ENCODE data around the gene PTPRU. TPM values are rescaled to one million over a fixed set of nuclear protein-coding genes. Genes with fewer than 3 reads are reported as not detected.

The PTPRU gene
- polyA plus RNA-seq, 1 of the 3 experiments (the other 2 are of a cell fraction): 3.5 TPM

- WGBS (ENCODE audit: low lambda C conversion rate): 92% methylated on average over 2 of the region's 4 CpGs
- H3K4me3 ChIP-seq (ENCODE audit: low read depth in 2 of 2, low read length in 1 of 2): no peak overlapping the region
- H3K36me3 ChIP-seq (replicated peaks in 1 of 2; ENCODE audit: control insufficient read depth in 1 of 2, insufficient read depth in 2 of 2, low read length in 1 of 2): peaks cover 0 to 3% of the 10 kb centered on the region in 2 experiments
- H3K27me3 ChIP-seq (ENCODE audit: insufficient read depth): no peaks in the 10 kb centered on the region
- H3K9me2 ChIP-seq: no peaks in the 10 kb centered on the region
- no peaks in the 10 kb centered on the region for H3K9me3 ChIP-seq
- no peak overlapping the region for H2AFZ ChIP-seq (ENCODE audit: low read depth)
- no peak for TF ChIP-seq PBX3 (IDR thresholded peaks at IDR 0.05)
- TF ChIP-seq NFIC (IDR thresholded peaks at IDR 0.05; ENCODE audit: borderline replicate concordance): no peak
- no peak for TF ChIP-seq POLR2AphosphoS5 (IDR thresholded peaks at IDR 0.05; ENCODE audit: low read depth, low read length)
- TF ChIP-seq FOXM1 (IDR thresholded peaks at IDR 0.05; ENCODE audit: low read depth): no peak
- no peak for TF ChIP-seq TEAD4 (IDR thresholded peaks at IDR 0.05; ENCODE audit: borderline replicate concordance, insufficient read depth)
- TF ChIP-seq EZH2phosphoT487 (IDR thresholded peaks at IDR 0.05; ENCODE audit: borderline replicate concordance, low read depth): no peak
- no peak for TF ChIP-seq YY1 (IDR thresholded peaks at IDR 0.05; ENCODE audit: low read depth)
- TF ChIP-seq RCOR1 (IDR thresholded peaks at IDR 0.05; ENCODE audit: low read length): no peak
- TF ChIP-seq RXRA (IDR thresholded peaks at IDR 0.05; ENCODE audit: borderline replicate concordance, low read depth): no peak
- no peak for TF ChIP-seq USF1 (IDR thresholded peaks at IDR 0.05; ENCODE audit: borderline replicate concordance, low read depth)
- no peak for TF ChIP-seq CHD2 (IDR thresholded peaks at IDR 0.05; ENCODE audit: low read length, partially characterized antibody)
- no peak for TF ChIP-seq MXI1 (IDR thresholded peaks at IDR 0.05; ENCODE audit: low read depth, low read length)
- TF ChIP-seq ZBTB33 (IDR thresholded peaks at IDR 0.05; ENCODE audit: borderline replicate concordance, low read depth): no peak
- no peaks in the 10 kb centered on the region for H3F3A ChIP-seq (replicated peaks; ENCODE audit: insufficient read depth)
- CTCF ChIA-PET: interaction anchor here (1.2 kb wide), 1 partner anchor 348 kb away, joined by 5 read pairs; no protein-coding TSS in a partner anchor
- peaks cover 30% of the 10 kb centered on the region for H3K79me2 ChIP-seq (ENCODE audit: insufficient read depth)
- POLR2A ChIA-PET: no interaction called here
- no peak overlapping the region for H3K27ac ChIP-seq (ENCODE audit: low read depth in 2 of 2, low read length in 1 of 2)
- no peak overlapping the region for H3K4me2 ChIP-seq
- no peaks in the 10 kb centered on the region for H4K20me1 ChIP-seq (ENCODE audit: insufficient read depth)
- no peak for DNase-seq
- peaks cover 7 to 9% of the 10 kb centered on the region in 2 experiments; a peak in 3 of 4 replicates for H3K4me1 ChIP-seq (ENCODE audit: control insufficient read depth in 1 of 2, insufficient read depth in 2 of 2, low read depth in 1 of 2, low read length in 1 of 2)
- H3K9ac ChIP-seq: no peak overlapping the region
Measured at GRCh38 chr1:29225361-29225760, 11.0 kb upstream of the PTPRU start.

- Histone ChIP-seq H2AFZ (ENCODE audit: low read depth) (no peak overlapping the region), H3K9me2 (no peaks in the 10 kb centered on the region), H3K4me3 (ENCODE audit: low read depth in 2 of 2, low read length in 1 of 2) (no peak overlapping the region), H3F3A (replicated peaks; ENCODE audit: insufficient read depth) (no peaks in the 10 kb centered on the region), H3K27me3 (ENCODE audit: insufficient read depth) (no peaks in the 10 kb centered on the region), H3K27ac (ENCODE audit: low read depth in 2 of 2, low read length in 1 of 2) (no peak overlapping the region), H3K4me1 (ENCODE audit: control insufficient read depth in 1 of 2, insufficient read depth in 2 of 2, low read depth in 1 of 2, low read length in 1 of 2) (peaks cover 11 to 13% of the 10 kb centered on the region in 2 experiments; a peak in 3 of 4 replicates), H4K20me1 (ENCODE audit: insufficient read depth) (no peaks in the 10 kb centered on the region), H3K36me3 (replicated peaks in 1 of 2; ENCODE audit: control insufficient read depth in 1 of 2, insufficient read depth in 2 of 2, low read length in 1 of 2) (no peaks in the 10 kb centered on the region), H3K9ac (no peak overlapping the region), H3K79me2 (ENCODE audit: insufficient read depth) (peaks cover 33% of the 10 kb centered on the region), H3K9me3 (no peaks in the 10 kb centered on the region), H3K4me2 (no peak overlapping the region)
- WGBS (ENCODE audit: low lambda C conversion rate): 97% methylated on average over 5 of the region's 5 CpGs
- TF ChIP-seq CTCF (IDR thresholded peaks at IDR 0.05) (no peak), ZBTB33 (IDR thresholded peaks at IDR 0.05; ENCODE audit: borderline replicate concordance, low read depth) (no peak), CHD2 (IDR thresholded peaks at IDR 0.05; ENCODE audit: low read length, partially characterized antibody) (no peak), REST (IDR thresholded peaks at IDR 0.05; ENCODE audit: low read depth, low read length) (no peak)
- CTCF ChIA-PET: interaction anchor here (0.9 to 1.7 kb wide), 2 partner anchors 30 to 883 kb away, joined by 3 read pairs; no protein-coding TSS in a partner anchor
- no peak for DNase-seq
- POLR2A ChIA-PET: no interaction called here
Measured at GRCh38 chr1:29227511-29227910, 8.8 kb upstream of the PTPRU start.

Data from SK-N-SH (cell line).